ENCODE data around the gene MAPK8IP2. TPM values are rescaled to one million over a fixed set of nuclear protein-coding genes. Genes with fewer than 3 reads are reported as not detected.

The MAPK8IP2 gene
- total and polyA plus RNA-seq, 2 of the 4 experiments (the other 2 are of a cell fraction): under 0.01 to 0.14 TPM

- POLR2A ChIA-PET (ENCODE audit: unreplicated experiment): no interaction called here
- Histone ChIP-seq H3K27ac (ENCODE audit: insufficient read depth, low read length) (no peak overlapping the region), H3K27me3 (ENCODE audit: control insufficient read depth, insufficient read depth, low read length) (0 out of 2 replicates have a peak, but pooled peaks cover 1% of the 10 kb centered on the region), H2BK120ac (ENCODE audit: low read depth, low read length) (no peak overlapping the region), H3K4me1 (ENCODE audit: control insufficient read depth, insufficient read depth, low read length) (no peaks in the 10 kb centered on the region), H3K4ac (ENCODE audit: low read depth, low read length) (no peak overlapping the region), H3K23ac (ENCODE audit: low read depth, low read length) (no peak overlapping the region), H2AK9ac (replicated peaks; ENCODE audit: low read depth, low read length, poor library complexity) (no peak overlapping the region), H3K9me1 (ENCODE audit: insufficient read depth, low read length) (no peaks in the 10 kb centered on the region), H3K9ac (ENCODE audit: low read depth, low read length) (no peak overlapping the region), H4K8ac (ENCODE audit: low read depth in 2 of 2, low read length in 2 of 2) (no peak overlapping the region), H2BK5ac (ENCODE audit: low read depth, low read length, poor library complexity, severe bottlenecking) (no peak overlapping the region), H2BK15ac (ENCODE audit: low read depth, low read length) (no peak overlapping the region), H3K14ac (replicated peaks; ENCODE audit: low read depth, low read length) (no peak overlapping the region), H4K5ac (ENCODE audit: low read depth, low read length) (no peak overlapping the region), H3K18ac (ENCODE audit: low read depth, low read length) (no peak overlapping the region), H2AK5ac (ENCODE audit: low read depth, low read length) (no peak overlapping the region), H2AFZ (replicated peaks; ENCODE audit: low read length, poor library complexity) (peak overlapping the region; percentile 63), H3K4me2 (ENCODE audit: low read depth, low read length) (no peak overlapping the region), H3K9me3 (ENCODE audit: control insufficient read depth, insufficient read depth, low read length) (no peaks in the 10 kb centered on the region), H3K56ac (ENCODE audit: extremely low read depth, insufficient read depth, low read length) (no peak overlapping the region; the same call in 1 of the 2 replicates), H4K91ac (ENCODE audit: insufficient read depth, low read depth, low read length) (no peak overlapping the region), H3K36me3 (ENCODE audit: control insufficient read depth, insufficient read depth, low read length) (no peaks in the 10 kb centered on the region; the same call in 1 of the 2 replicates), H3K4me3 (ENCODE audit: insufficient read depth, low read depth, low read length) (no peak overlapping the region), H4K20me1 (ENCODE audit: insufficient read depth, low read length) (no peaks in the 10 kb centered on the region), H3K79me1 (ENCODE audit: low read depth in 1 of 2, low read length in 2 of 2) (no peaks in the 10 kb centered on the region), H2BK20ac (ENCODE audit: low read depth, low read length) (no peak overlapping the region)
- 66% methylated on average over 11 of the region's 26 CpGs; no CpG with 5 or more reads in 1 of the 2 experiments for WGBS, 2 experiments (ENCODE audit: extremely low coverage in 2 of 2, insufficient read length in 1 of 2)
- intact Hi-C loops (cut with micrococcal nuclease) (no loop called here), dilution Hi-C loops (cut with HindIII; ENCODE audit: low sequenced_read_pairs, unreplicated experiment) (no loop called here), in situ Hi-C loops (cut with MboI; ENCODE audit: low sequenced_read_pairs) (no loop called here)
- ATAC-seq (ENCODE audit: low read depth) (no peak), DNase-seq (no peak)
- BruUV-seq (replicated peaks): no TSS peak
- CTCF ChIA-PET: interaction anchor here (1.7 kb wide), 1 partner anchor 9 kb away, joined by 7 read pairs; the partner anchor contains the start of gene SYCE3
- TF ChIP-seq BHLHE40 (IDR thresholded peaks at IDR 0.05; ENCODE audit: low read depth, low read length) (no peak), ELK1 (IDR thresholded peaks at IDR 0.05; ENCODE audit: borderline replicate concordance, low read depth, low read length) (no peak), CEBPB (IDR thresholded peaks at IDR 0.05; ENCODE audit: low read depth, low read length) (no peak), MAZ (IDR thresholded peaks at IDR 0.05; ENCODE audit: borderline replicate concordance, low read depth, low read length) (no peak), RAD21 (IDR thresholded peaks at IDR 0.05; ENCODE audit: low read length) (no peak), RFX5 (IDR thresholded peaks at IDR 0.05; ENCODE audit: low read depth, low read length) (no peak), RCOR1 (IDR thresholded peaks at IDR 0.05; ENCODE audit: insufficient replicate concordance, low read length) (no peak), CTCF (conservative IDR thresholded peaks at IDR 0.05; ENCODE audit: low read depth, low read length) (no peak), USF2 (IDR thresholded peaks at IDR 0.05; ENCODE audit: low read depth, low read length) (no peak), NFE2L2 (IDR thresholded peaks at IDR 0.05; ENCODE audit: low read depth, low read length) (no peak), MXI1 (IDR thresholded peaks at IDR 0.05; ENCODE audit: borderline replicate concordance, low read depth, low read length) (no peak), POLR2A (IDR thresholded peaks at IDR 0.05; ENCODE audit: low read depth, low read length) (no peak), MAFK (IDR thresholded peaks at IDR 0.05; ENCODE audit: low read depth, low read length) (no peak), CHD1 (IDR thresholded peaks at IDR 0.05; ENCODE audit: low read depth, low read length) (no peak)
Observed at GRCh38 chr22:50571264-50572175, 29.1 kb upstream of the MAPK8IP2 start.
